ENCODE results near the gene SPNS2. TPM values are rescaled to one million over a fixed set of nuclear protein-coding genes. Genes with fewer than 3 reads are reported as not detected.
A peak's percentile ranks its signal among the peaks of the same experiment; 100 is the strongest.

The SPNS2 gene
- total RNA-seq, 1 donor from 2014 or later = 0.34 TPM

DNA sequence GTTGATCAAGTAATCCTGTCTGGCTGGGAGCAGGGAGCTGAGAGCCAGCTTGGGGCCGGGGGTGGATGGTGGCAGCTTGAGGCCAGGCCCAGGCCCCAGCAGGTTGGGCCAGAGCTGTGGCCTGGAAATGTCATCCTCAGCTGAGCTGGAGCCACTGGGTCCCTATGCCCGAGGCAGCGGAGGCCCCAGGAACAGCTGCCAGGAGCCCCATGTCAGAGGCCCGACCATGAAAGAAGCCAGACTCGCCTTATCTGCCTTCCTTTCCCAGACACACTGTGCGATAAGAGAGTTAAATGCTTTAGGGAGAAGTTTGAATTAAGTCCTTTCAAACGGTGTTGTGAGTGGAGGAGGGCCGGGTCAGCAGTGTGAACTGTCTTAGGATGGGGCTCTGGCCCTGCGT lies 89.1 kb downstream of the SPNS2 start:
- TF ChIP-seq, protein P1, sequence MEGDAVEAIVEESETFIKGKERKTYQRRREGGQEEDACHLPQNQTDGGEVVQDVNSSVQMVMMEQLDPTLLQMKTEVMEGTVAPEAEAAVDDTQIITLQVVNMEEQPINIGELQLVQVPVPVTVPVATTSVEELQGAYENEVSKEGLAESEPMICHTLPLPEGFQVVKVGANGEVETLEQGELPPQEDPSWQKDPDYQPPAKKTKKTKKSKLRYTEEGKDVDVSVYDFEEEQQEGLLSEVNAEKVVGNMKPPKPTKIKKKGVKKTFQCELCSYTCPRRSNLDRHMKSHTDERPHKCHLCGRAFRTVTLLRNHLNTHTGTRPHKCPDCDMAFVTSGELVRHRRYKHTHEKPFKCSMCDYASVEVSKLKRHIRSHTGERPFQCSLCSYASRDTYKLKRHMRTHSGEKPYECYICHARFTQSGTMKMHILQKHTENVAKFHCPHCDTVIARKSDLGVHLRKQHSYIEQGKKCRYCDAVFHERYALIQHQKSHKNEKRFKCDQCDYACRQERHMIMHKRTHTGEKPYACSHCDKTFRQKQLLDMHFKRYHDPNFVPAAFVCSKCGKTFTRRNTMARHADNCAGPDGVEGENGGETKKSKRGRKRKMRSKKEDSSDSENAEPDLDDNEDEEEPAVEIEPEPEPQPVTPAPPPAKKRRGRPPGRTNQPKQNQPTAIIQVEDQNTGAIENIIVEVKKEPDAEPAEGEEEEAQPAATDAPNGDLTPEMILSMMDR (IDR thresholded peaks at IDR 0.05) = no peak
- no peak for TF ChIP-seq EZH2 (IDR thresholded peaks at IDR 0.05)
- no peak for TF ChIP-seq EZH2phosphoT487 (IDR thresholded peaks at IDR 0.05)
- no peak overlapping the region for H3K9ac ChIP-seq
- Mint-ChIP-seq H3K9me3 (no peaks in the 10 kb centered on the region), H3K36me3 (no peaks in the 10 kb centered on the region), H3K4me1 (peaks cover 14% of the 10 kb centered on the region), H3K27me3 (ENCODE audit: insufficient read depth, low read depth) (peaks cover 43% of the 10 kb centered on the region), H3K4me3 (no peak overlapping the region), H3K27ac (no peak overlapping the region)
- no peaks in the 10 kb centered on the region for H3F3A ChIP-seq (ENCODE audit: low read depth)
- H3K36me3 ChIP-seq = no peaks in the 10 kb centered on the region
- no peak overlapping the region for H3K27ac ChIP-seq
- H3K4me3 ChIP-seq = no peak overlapping the region
- peaks cover 16% of the 10 kb centered on the region for H3K4me1 ChIP-seq
- H4K20me1 ChIP-seq (ENCODE audit: low read depth) = no peaks in the 10 kb centered on the region
- H2AFZ ChIP-seq (replicated peaks) = no peak overlapping the region
- H3K79me2 ChIP-seq (ENCODE audit: low read depth) = no peaks in the 10 kb centered on the region
- H3K9me3 ChIP-seq (ENCODE audit: low read depth) = no peaks in the 10 kb centered on the region
- DNase-seq (ENCODE audit: low spot score) = peak; percentile 1
- H3K27me3 ChIP-seq = peaks cover 42% of the 10 kb centered on the region
- H3K4me2 ChIP-seq = no peak overlapping the region

DNA sequence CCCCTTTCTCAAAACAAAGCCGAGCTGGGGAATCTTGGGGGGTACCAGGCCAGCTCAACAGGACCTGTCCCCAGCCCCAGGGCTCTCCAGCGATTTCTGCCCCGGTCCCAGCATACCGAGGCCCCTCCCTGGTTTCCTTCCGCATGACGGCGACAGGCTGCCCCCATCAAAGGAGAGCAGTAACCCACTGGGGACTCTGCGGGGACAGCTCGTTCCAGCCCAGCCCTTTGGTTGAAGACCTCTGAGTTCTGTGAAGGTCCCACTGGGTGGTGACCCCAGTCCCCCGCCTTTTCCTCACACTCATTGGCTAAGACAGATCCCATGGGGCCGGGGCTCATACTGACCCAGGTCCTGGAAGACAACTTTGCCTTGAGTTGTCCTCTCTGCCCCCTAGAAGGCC lies 89.7 kb downstream of the SPNS2 start:
- H3K4me3 ChIP-seq = no peak overlapping the region
- no peak overlapping the region for H3K27ac ChIP-seq
- H3K27me3 ChIP-seq = peaks cover 37% of the 10 kb centered on the region
- peaks cover 37% of the 10 kb centered on the region for H3K27me3 Mint-ChIP-seq (ENCODE audit: insufficient read depth, low read depth)
- TF ChIP-seq, protein P1 (IDR thresholded peaks at IDR 0.05) = no peak
- TF ChIP-seq EZH2phosphoT487 (IDR thresholded peaks at IDR 0.05) (no peak), EZH2 (IDR thresholded peaks at IDR 0.05) (no peak)
- peak; percentile 3 for DNase-seq (ENCODE audit: low spot score)
- no peaks in the 10 kb centered on the region for H4K20me1 ChIP-seq (ENCODE audit: low read depth)
- H3K79me2 ChIP-seq (ENCODE audit: low read depth) = no peaks in the 10 kb centered on the region
- no peaks in the 10 kb centered on the region for H3K9me3 ChIP-seq (ENCODE audit: low read depth)
- H3K4me3 Mint-ChIP-seq = no peak overlapping the region
- H3K4me2 ChIP-seq = no peak overlapping the region
- H3K4me1 ChIP-seq = peaks cover 12% of the 10 kb centered on the region
- H3F3A ChIP-seq (ENCODE audit: low read depth) = no peaks in the 10 kb centered on the region
- H3K4me1 Mint-ChIP-seq = peaks cover 11% of the 10 kb centered on the region
- no peak overlapping the region for H3K9ac ChIP-seq
- no peaks in the 10 kb centered on the region for H3K9me3 Mint-ChIP-seq
- H3K27ac Mint-ChIP-seq = no peak overlapping the region
- no peak overlapping the region for H2AFZ ChIP-seq (replicated peaks)
- H3K36me3 ChIP-seq = no peaks in the 10 kb centered on the region
- H3K36me3 Mint-ChIP-seq = no peaks in the 10 kb centered on the region

Other genes starting within 250 kb of the SPNS2 start
- 39.3 and 39.8 TPM in 2 replicates for gene ANKFY1, start 234.9 kb upstream of the SPNS2 start, total RNA-seq (ENCODE audit: low replicate concordance)
- gene UBE2G1, start 132.2 kb upstream of the SPNS2 start, total RNA-seq (ENCODE audit: low replicate concordance) = 71.4 and 88.5 TPM in 2 replicates
- not detected in 2 replicates for gene SPNS3, start 64.9 kb upstream of the SPNS2 start, total RNA-seq (ENCODE audit: low replicate concordance)
- gene MYBBP1A, start 56.5 kb downstream of the SPNS2 start, total RNA-seq (ENCODE audit: low replicate concordance) = 17.4 and 44.6 TPM in 2 replicates
- gene GGT6, start 61.7 kb downstream of the SPNS2 start, total RNA-seq (ENCODE audit: low replicate concordance) = not detected in 2 replicates
- 3.0 and 5.2 TPM in 2 replicates for gene SMTNL2, start 85.6 kb downstream of the SPNS2 start, total RNA-seq (ENCODE audit: low replicate concordance)
- gene ALOX15, start 142.8 kb downstream of the SPNS2 start, total RNA-seq (ENCODE audit: low replicate concordance) = 0.12 TPM in 1 of 2 replicates, not detected in the other
- 22.4 and 38.1 TPM in 2 replicates for gene PELP1, start 205.3 kb downstream of the SPNS2 start, total RNA-seq (ENCODE audit: low replicate concordance)
- 33.3 and 64.9 TPM in 2 replicates for gene ARRB2, start 211.8 kb downstream of the SPNS2 start, total RNA-seq (ENCODE audit: low replicate concordance)
- gene MED11, start 232.5 kb downstream of the SPNS2 start, total RNA-seq (ENCODE audit: low replicate concordance) = 27.3 and 31.6 TPM in 2 replicates
- not detected in 2 replicates for gene ZMYND15, start 241.0 kb downstream of the SPNS2 start, total RNA-seq (ENCODE audit: low replicate concordance)
- gene CXCL16, start 241.0 kb downstream of the SPNS2 start, total RNA-seq (ENCODE audit: low replicate concordance) = 0.21 and 0.43 TPM in 2 replicates

Data from neural progenitor cell (in vitro differentiated cells).